Stimulated activated naive CD8-positive, alpha-beta T cell treated with anti-CD3 and anti-CD28 coated beads, Interleukin-15, Interleukin-2, amounts not matched to agents 100 ng/mL and 50 ng/mL, for 24 hours (primary cell): ENCODE results near the gene IQUB.
"Not testable (repeated sequence)": the region's sequence is repeated elsewhere in the genome, so short reads cannot be mapped to it uniquely, and the experiment has no call there.

Source experiments
- H3K27ac Mint-ChIP-seq: one replicate; pipeline ENCODE4 v1.8.0; 2021; ENCODE audit warnings: mild to moderate bottlenecking, mixed read lengths
- H3K27me3 Mint-ChIP-seq: one replicate; pipeline ENCODE4 v1.8.0; 2021; ENCODE audit warnings: mixed read lengths
- H3K36me3 Mint-ChIP-seq: one replicate; pipeline ENCODE4 v1.8.0; 2021; ENCODE audit warnings: low read depth, mixed read lengths
- H3K4me1 Mint-ChIP-seq: one replicate; pipeline ENCODE4 v1.8.0; 2021; ENCODE audit warnings: low read depth, mixed read lengths
- H3K4me3 Mint-ChIP-seq: one replicate; pipeline ENCODE4 v1.8.0; 2021; ENCODE audit warnings: mild to moderate bottlenecking, mixed read lengths
- H3K9me3 Mint-ChIP-seq: one replicate; pipeline ENCODE4 v1.8.0; 2021; ENCODE audit warnings: mixed read lengths

IQUB gene

GRCh38 chr7:123532788-123533552, 1.4 kb downstream of the IQUB start:
- not testable (repeated sequence) for H3K27ac Mint-ChIP-seq, H3K36me3 Mint-ChIP-seq, H3K9me3 Mint-ChIP-seq
- Mint-ChIP-seq H3K4me3 (peak overlapping the region; percentile 13), H3K27me3 (peaks cover 28% of the 10 kb centered on the region), H3K4me1 (peaks cover 31% of the 10 kb centered on the region)

- peak overlapping the region; percentile 56 for H3K4me3 Mint-ChIP-seq
- H3K27me3 Mint-ChIP-seq: peaks cover 28% of the 10 kb centered on the region
- H3K9me3 Mint-ChIP-seq, H3K27ac Mint-ChIP-seq, H3K36me3 Mint-ChIP-seq: not testable (repeated sequence)
- H3K4me1 Mint-ChIP-seq: peaks cover 29% of the 10 kb centered on the region
These were observed 2.1 kb downstream of the IQUB start for GRCh38 chr7:123532343-123532742.

- not testable (repeated sequence) for H3K4me3 Mint-ChIP-seq, H3K9me3 Mint-ChIP-seq, H3K36me3 Mint-ChIP-seq, H3K27ac Mint-ChIP-seq
- H3K27me3 Mint-ChIP-seq: peaks cover 28% of the 10 kb centered on the region
- peaks cover 22% of the 10 kb centered on the region for H3K4me1 Mint-ChIP-seq
These were observed 4.3 kb downstream of the IQUB start for GRCh38 chr7:123530035-123530591.

GRCh38 chr7:123528265-123528664, 6.1 kb downstream of the IQUB start:
- peaks cover 19% of the 10 kb centered on the region for H3K27me3 Mint-ChIP-seq
- no peak overlapping the region for H3K27ac Mint-ChIP-seq
- H3K4me3 Mint-ChIP-seq: no peak overlapping the region
- no peaks in the 10 kb centered on the region for H3K9me3 Mint-ChIP-seq
- H3K4me1 Mint-ChIP-seq: peaks cover 7% of the 10 kb centered on the region
- no peaks in the 10 kb centered on the region for H3K36me3 Mint-ChIP-seq

- H3K4me3 Mint-ChIP-seq, H3K4me1 Mint-ChIP-seq, H3K27ac Mint-ChIP-seq, H3K9me3 Mint-ChIP-seq, H3K36me3 Mint-ChIP-seq: not testable (repeated sequence)
- H3K27me3 Mint-ChIP-seq: peaks cover 15% of the 10 kb centered on the region
These were observed 6.6 kb downstream of the IQUB start for GRCh38 chr7:123527712-123528225.

GRCh38 chr7:123526533-123526932, 7.9 kb downstream of the IQUB start:
- H3K27me3 Mint-ChIP-seq, H3K4me1 Mint-ChIP-seq, H3K4me3 Mint-ChIP-seq, H3K27ac Mint-ChIP-seq, H3K36me3 Mint-ChIP-seq, H3K9me3 Mint-ChIP-seq: not testable (repeated sequence)

- no peaks in the 10 kb centered on the region for H3K36me3 Mint-ChIP-seq
- no peak overlapping the region for H3K4me3 Mint-ChIP-seq
- no peaks in the 10 kb centered on the region for H3K9me3 Mint-ChIP-seq
- H3K4me1 Mint-ChIP-seq: no peaks in the 10 kb centered on the region
- peaks cover 4% of the 10 kb centered on the region for H3K27me3 Mint-ChIP-seq
- H3K27ac Mint-ChIP-seq: no peak overlapping the region
These were observed 12.3 kb downstream of the IQUB start for GRCh38 chr7:123522066-123522465.

GRCh38 chr7:123505221-123505620, 29.2 kb downstream of the IQUB start:
- no peaks in the 10 kb centered on the region for H3K4me1 Mint-ChIP-seq
- H3K4me3 Mint-ChIP-seq: no peak overlapping the region
- no peaks in the 10 kb centered on the region for H3K36me3 Mint-ChIP-seq
- no peak overlapping the region for H3K27ac Mint-ChIP-seq
- H3K9me3 Mint-ChIP-seq: peaks cover 7% of the 10 kb centered on the region
- peaks cover 22% of the 10 kb centered on the region for H3K27me3 Mint-ChIP-seq

- peaks cover 7% of the 10 kb centered on the region for H3K9me3 Mint-ChIP-seq
- H3K27ac Mint-ChIP-seq: no peak overlapping the region
- H3K4me1 Mint-ChIP-seq: no peaks in the 10 kb centered on the region
- H3K27me3 Mint-ChIP-seq: peaks cover 36% of the 10 kb centered on the region
- no peaks in the 10 kb centered on the region for H3K36me3 Mint-ChIP-seq
- no peak overlapping the region for H3K4me3 Mint-ChIP-seq
These were observed 32.2 kb downstream of the IQUB start for GRCh38 chr7:123502201-123502600.

- Mint-ChIP-seq H3K36me3 (no peaks in the 10 kb centered on the region), H3K4me3 (no peak overlapping the region), H3K27ac (no peak overlapping the region), H3K27me3 (peaks cover 43% of the 10 kb centered on the region), H3K4me1 (no peaks in the 10 kb centered on the region), H3K9me3 (peaks cover 4% of the 10 kb centered on the region)
These were observed 33.4 kb downstream of the IQUB start for GRCh38 chr7:123500878-123501489.

GRCh38 chr7:123499211-123499970, 35.0 kb downstream of the IQUB start:
- Mint-ChIP-seq H3K27me3 (peaks cover 43% of the 10 kb centered on the region), H3K4me1 (no peaks in the 10 kb centered on the region), H3K27ac (no peak overlapping the region), H3K9me3 (no peaks in the 10 kb centered on the region), H3K36me3 (no peaks in the 10 kb centered on the region), H3K4me3 (no peak overlapping the region)

- no peaks in the 10 kb centered on the region for H3K36me3 Mint-ChIP-seq
- peaks cover 43% of the 10 kb centered on the region for H3K27me3 Mint-ChIP-seq
- H3K27ac Mint-ChIP-seq: no peak overlapping the region
- no peaks in the 10 kb centered on the region for H3K9me3 Mint-ChIP-seq
- H3K4me1 Mint-ChIP-seq: no peaks in the 10 kb centered on the region
- no peak overlapping the region for H3K4me3 Mint-ChIP-seq
These were observed 35.8 kb downstream of the IQUB start for GRCh38 chr7:123498601-123499000.

GRCh38 chr7:123498031-123498430, 36.4 kb downstream of the IQUB start:
- Mint-ChIP-seq H3K36me3 (no peaks in the 10 kb centered on the region), H3K4me3 (no peak overlapping the region), H3K27me3 (peaks cover 43% of the 10 kb centered on the region), H3K4me1 (no peaks in the 10 kb centered on the region), H3K9me3 (no peaks in the 10 kb centered on the region), H3K27ac (no peak overlapping the region)

GRCh38 chr7:123494193-123494796, 40.1 kb downstream of the IQUB start:
- Mint-ChIP-seq H3K9me3 (no peaks in the 10 kb centered on the region), H3K36me3 (no peaks in the 10 kb centered on the region), H3K27me3 (peaks cover 21% of the 10 kb centered on the region), H3K27ac (no peak overlapping the region), H3K4me3 (no peak overlapping the region), H3K4me1 (no peaks in the 10 kb centered on the region)

- peaks cover 7% of the 10 kb centered on the region for H3K27me3 Mint-ChIP-seq
- no peak overlapping the region for H3K27ac Mint-ChIP-seq
- H3K9me3 Mint-ChIP-seq: no peaks in the 10 kb centered on the region
- H3K36me3 Mint-ChIP-seq: no peaks in the 10 kb centered on the region
- no peaks in the 10 kb centered on the region for H3K4me1 Mint-ChIP-seq
- H3K4me3 Mint-ChIP-seq: no peak overlapping the region
These were observed 41.9 kb downstream of the IQUB start for GRCh38 chr7:123492485-123492884.
